HG02938 (cell line): ENCODE data around the gene EXT2.

Source experiments
- ATAC-seq: cut with Tn5 transposase; IDR thresholded peaks from one replicate; pipeline ENCODE4 v1.9.1; 2021; ENCODE audit warnings: mild to moderate bottlenecking, moderate library complexity; ENCODE audit not compliant: unreplicated experiment

Gene EXT2

GRCh38 chr11:44198146-44198724 is 102.8 kb downstream of the EXT2 start:
- ATAC-seq: no peak

- ATAC-seq: no peak
These were observed 103.8 kb downstream of the EXT2 start for GRCh38 chr11:44199298-44199697.

- no peak for ATAC-seq
These were observed 104.3 kb downstream of the EXT2 start for GRCh38 chr11:44199816-44200215.

DNA sequence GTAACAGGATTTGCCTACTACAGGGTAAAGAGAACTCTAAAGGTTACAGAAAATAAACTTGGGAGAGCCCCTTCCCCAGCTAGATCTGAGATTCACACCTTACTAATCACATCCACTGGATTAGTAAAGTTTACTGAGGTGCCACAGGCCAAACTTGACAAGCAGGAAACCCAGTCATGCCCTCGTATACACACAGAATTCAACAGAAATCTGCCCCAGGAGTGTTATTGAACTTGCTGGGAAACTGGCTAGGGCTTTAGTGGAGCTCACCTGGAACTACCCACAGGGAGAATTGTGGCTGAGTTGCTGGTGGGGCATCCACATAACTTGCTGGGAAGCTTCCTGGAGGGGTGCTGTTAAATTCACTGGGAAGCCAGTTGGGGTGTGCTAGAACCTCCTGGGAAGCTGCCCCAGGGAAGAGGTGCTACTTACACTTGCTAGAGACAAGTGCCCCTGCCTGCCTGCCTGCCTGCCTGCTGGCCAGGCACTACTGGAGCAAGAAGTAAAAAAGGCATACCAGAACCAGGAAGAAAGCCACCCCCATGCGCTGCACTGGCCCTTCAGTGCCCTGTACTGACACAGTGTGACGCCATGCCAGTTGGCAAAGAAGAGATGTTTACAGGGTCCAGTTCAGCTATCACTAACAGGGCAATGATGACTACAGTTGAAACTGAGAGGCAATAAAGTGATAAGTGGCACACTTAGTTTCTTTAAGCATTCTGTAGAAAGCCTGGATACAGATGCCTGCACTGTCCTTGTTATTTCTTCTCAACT is 108.0 kb downstream of the EXT2 start:
- no peak for ATAC-seq

GRCh38 chr11:44205352-44205751 is 109.9 kb downstream of the EXT2 start:
- no peak for ATAC-seq

- ATAC-seq: no peak
These were observed 110.4 kb downstream of the EXT2 start for GRCh38 chr11:44205836-44206235.

DNA sequence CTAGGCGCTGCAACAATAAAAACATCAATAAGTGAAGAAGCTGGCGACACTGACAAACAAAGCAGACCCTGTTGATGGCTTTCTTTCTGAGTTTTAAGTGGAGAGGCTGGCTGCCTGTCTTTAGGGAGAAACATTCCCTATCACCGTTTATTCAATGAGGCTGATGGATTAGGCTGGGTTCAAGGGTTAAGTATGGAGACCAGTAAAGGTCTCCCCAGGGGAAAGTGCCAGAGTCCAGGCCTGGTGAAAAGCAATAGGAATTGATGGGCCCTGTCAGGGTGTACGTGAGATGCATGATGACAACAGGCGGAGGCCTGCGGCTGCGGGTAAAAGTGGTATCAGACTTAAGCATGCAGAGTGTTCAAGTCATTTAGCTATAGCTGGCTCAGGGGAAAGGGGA is 111.8 kb downstream of the EXT2 start:
- no peak for ATAC-seq

- no peak for ATAC-seq
These were observed 113.6 kb downstream of the EXT2 start for GRCh38 chr11:44208976-44209603.

DNA sequence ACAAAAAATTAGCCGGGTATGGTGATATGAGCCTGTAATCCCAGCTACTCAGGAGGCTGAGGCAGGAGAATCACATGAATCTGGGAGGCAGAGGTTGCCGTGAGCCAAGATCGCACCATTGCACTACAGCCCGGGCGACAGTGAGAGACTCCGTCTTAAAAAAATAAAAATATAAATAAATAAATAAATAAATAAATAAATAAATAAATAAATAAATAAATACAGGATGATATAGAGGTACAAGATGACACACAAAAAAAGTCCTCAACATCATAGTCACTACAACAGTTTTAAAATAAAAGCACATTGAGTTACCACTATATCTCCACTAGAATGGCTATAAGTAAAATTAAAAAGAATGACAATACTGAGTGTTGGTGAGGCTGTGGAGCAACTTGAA is 116.7 kb downstream of the EXT2 start:
- ATAC-seq: no peak

GRCh38 chr11:44213148-44213547 is 117.7 kb downstream of the EXT2 start:
- no peak for ATAC-seq

DNA sequence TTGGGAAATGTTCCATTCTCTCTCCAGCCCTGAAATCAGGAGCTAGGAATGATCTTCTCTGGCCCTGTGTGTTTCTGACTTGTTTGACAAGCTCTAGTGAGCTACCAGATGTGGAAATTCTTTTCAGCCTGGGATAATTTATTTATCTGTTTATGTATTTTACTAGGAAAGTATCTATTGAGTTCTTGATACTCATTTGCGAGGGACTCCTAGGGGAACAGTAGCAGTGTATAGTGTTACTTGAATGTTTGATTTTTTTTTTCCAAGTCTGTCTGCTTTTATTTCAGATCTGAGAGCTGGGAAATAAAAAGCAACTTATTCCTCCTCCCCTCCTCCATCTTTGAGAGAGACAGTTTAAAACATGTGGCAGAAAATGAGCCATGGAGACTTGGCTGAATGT is 122.0 kb downstream of the EXT2 start:
- no peak for ATAC-seq

DNA sequence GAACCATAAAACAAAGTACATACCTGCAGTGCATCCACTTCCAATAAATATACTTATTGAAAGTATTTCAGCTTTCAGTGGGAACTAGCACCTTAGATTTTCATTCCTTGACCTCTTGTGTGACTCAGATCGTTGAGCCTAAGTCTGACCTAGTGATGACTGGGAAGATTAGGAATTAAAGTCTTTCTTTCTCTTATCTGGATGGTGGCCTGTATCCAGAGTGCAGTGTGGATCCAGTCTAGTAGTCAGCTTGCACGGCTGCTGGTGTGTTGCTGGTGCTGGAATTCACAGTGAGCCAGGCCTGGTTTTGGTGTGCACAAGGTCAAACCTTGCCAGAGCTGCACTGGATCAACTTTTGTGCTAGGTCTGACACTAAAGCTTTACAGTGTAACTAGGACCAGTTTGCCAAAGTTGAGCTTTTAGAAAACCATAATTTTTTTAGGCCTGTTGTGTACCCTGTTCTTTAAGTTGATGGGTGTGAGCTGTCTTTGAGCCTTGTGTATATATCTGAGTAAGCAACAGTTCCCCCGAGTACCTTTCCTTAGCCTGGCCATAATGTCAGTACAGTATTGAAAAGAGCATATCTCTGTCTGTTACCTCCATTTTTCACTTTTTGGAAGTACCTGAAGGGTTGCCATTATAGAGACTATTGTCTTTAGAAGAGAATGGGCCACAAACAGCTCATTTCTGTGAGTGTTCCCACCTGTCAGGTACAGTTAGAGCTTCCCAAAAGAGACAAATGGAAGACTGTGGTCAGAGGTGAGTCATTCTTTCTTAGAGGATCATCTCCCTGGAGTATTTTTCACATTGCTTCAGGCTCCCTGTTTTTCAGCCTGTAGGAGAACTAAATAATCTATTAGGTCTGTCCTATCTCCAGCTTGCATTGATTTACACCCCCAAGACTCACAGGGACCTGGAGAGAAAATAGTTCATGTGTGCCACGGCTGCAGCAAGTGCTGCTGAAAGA is 124.6 kb downstream of the EXT2 start:
- ATAC-seq: no peak

- no peak for ATAC-seq
These were observed 126.0 kb downstream of the EXT2 start for GRCh38 chr11:44221456-44221855.

GRCh38 chr11:44221992-44222391 is 126.5 kb downstream of the EXT2 start:
- ATAC-seq: no peak

DNA sequence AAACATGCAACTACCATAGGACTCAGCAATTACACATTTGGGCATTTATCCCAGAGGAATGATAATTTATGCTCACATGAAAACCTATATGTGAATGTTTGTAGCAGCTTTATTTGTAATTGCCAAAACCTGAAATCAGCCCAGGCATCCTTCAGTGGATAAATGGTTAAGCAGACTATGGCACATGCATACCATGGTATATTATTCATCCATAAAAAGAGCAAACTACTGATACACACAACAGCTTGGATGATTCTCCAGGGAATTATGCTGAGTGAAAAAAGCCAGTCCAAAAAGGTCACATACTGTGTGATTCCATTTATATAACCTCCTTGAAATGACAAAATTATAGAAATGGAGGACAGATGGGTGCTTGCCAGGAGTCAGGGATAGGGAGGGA is 127.8 kb downstream of the EXT2 start:
- ATAC-seq: no peak

DNA sequence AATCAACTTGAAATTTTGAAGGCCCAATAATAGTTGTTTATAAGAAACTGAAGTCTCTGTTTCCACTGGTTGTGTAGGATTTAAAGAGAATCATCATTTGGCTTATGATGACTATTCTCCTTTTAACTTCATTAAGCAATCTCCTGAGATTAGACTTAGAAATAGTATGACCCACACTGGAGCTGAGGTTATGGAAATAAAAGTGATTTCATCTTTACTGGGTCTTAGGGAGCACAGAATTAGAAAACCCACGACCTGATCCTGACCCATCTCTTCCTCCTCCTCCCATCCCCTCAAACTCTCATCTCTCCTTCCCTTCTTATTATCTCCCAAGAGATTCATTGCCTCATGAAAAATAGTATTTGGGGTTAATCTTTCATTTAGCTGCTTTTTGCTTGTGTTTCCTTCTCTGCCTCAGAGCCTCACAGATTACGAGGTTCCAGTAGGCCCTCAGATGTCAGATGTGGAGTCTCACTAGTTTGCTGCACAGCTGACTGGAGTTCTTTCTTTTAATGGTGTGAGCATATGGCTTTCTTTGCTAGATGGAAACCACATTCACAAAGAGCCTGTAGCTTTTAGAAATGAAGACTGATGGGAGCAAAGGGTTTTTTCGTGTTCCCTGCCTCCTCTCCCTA is 129.5 kb downstream of the EXT2 start:
- ATAC-seq: no peak

DNA sequence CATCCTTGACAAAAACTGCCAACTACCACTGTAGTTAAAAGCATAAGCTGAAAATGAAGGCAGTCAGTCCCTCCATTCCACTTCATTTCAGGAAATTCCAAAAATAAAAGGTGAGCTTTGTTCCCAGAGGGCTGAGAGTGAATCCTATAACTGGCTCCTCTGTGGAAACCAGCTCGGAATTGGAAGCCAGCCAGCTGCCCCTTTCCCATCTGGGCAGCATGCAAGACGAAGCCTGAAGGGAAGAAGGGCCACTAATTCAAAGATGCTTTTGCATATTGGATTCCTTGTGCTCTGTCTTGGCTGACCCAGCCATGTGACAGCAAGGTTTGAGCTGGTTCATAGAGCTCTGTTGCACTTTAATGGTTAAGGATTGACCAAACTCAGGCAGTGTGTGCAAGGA is 131.0 kb downstream of the EXT2 start:
- no peak for ATAC-seq

- no peak for ATAC-seq
These were observed 131.5 kb downstream of the EXT2 start for GRCh38 chr11:44226945-44227344.

DNA sequence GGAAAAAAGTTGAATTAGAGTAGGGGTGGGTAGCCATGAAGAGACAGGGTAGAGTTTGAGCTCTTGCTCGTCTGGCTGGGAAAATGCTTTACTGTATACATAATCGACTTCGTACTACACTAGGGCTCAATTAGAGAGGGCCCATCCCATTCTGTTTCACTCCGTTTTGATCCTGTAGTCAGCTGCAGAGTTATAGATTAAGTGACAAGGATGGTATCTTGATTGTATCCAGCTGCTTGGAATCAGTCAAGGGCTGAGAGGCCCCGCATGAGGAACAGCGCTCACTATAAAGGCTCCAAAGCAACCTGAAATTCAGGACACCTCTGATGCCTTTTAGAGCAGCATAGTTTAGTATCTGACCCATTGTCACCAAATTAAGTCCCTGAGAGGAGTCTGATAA is 132.9 kb downstream of the EXT2 start:
- no peak for ATAC-seq

DNA sequence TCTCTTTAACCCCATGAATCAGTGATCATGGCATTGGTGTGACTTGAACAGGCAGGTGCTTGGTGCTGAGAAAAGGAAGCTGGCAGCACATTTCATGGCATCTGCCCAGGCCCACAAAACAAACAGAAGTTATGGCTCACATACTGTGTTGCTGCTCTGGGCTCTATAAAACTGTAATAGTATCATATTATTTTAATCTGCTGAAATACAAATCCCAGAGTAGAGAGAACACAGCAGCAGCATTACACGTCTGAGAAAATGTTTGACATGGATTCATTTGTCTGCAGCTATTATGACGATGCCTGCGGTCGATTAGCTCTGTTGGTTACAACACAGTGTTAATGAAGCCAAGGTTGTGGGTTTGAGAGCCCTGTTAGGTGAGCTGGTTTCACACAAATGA is 133.6 kb downstream of the EXT2 start:
- ATAC-seq: no peak

- no peak for ATAC-seq
These were observed 134.1 kb downstream of the EXT2 start for GRCh38 chr11:44229624-44230023.
